PFSK-1 (cell line): ENCODE results near the gene PNKD.
A peak's percentile ranks its signal among the peaks of the same experiment; 100 is the strongest.

Experiments
- FOXP2 ChIP-seq: optimal IDR thresholded peaks from 2 replicates; pipeline ENCODE3; 2011; ENCODE audit warnings: borderline replicate concordance, control low read depth, inconsistent platforms; ENCODE audit not compliant: insufficient read depth; ENCODE audit errors: extremely low read length, extremely low read depth
- POLR2AphosphoS5 ChIP-seq: IDR thresholded peaks from 2 replicates; pipeline ENCODE4 v1.6.1; 2012; ENCODE audit warnings: low read depth, mild to moderate bottlenecking, control low read depth, low read length, moderate library complexity
- REST ChIP-seq, 2 experiments: IDR thresholded peaks; 2 replicates each; pipeline versions ENCODE4 v1.6.1 to v1.8.0; 2011 to 2012; ENCODE audit warnings: low read depth in 2 of 2, low read length in 2 of 2, control low read depth in 1 of 2, inconsistent platforms in 1 of 2, mild to moderate bottlenecking in 1 of 2, moderate library complexity in 1 of 2; ENCODE audit not compliant: insufficient read depth in 1 of 2
- SIN3A ChIP-seq: IDR thresholded peaks from 2 replicates; pipeline ENCODE4 v1.6.1; 2012; ENCODE audit warnings: mild to moderate bottlenecking, low read length, moderate library complexity, borderline replicate concordance; ENCODE audit not compliant: insufficient read depth
- TAF1 ChIP-seq: IDR thresholded peaks from 2 replicates; pipeline ENCODE4 v1.6.1; 2012; ENCODE audit warnings: low read length, control low read depth, borderline replicate concordance; ENCODE audit not compliant: insufficient read depth

PNKD gene

GRCh38 chr2:218323526-218324472 lies 53.5 kb downstream of the PNKD start:
- peak; percentile 2 for TF ChIP-seq FOXP2
- TF ChIP-seq TAF1 = peak; percentile 69; the same call in 1 of the 2 replicates
- no peak for TF ChIP-seq REST (IDR thresholded peaks at IDR 0.05; ENCODE audit: insufficient read depth in 1 of 2, low read depth in 2 of 2, low read length in 2 of 2)
- peak; percentile 28 for TF ChIP-seq POLR2AphosphoS5
- peak; percentile 28; the same call in 1 of the 2 replicates for TF ChIP-seq SIN3A

GRCh38 chr2:218325566-218326160 lies 55.3 kb downstream of the PNKD start:
- TF ChIP-seq SIN3A (no peak), TAF1 (no peak), REST (IDR thresholded peaks at IDR 0.05; ENCODE audit: insufficient read depth in 1 of 2, low read depth in 2 of 2, low read length in 2 of 2) (no peak), FOXP2 (no peak), POLR2AphosphoS5 (no peak)

GRCh38 chr2:218326315-218326714 lies 56.0 kb downstream of the PNKD start:
- TF ChIP-seq FOXP2 (no peak), TAF1 (no peak), REST (IDR thresholded peaks at IDR 0.05; ENCODE audit: insufficient read depth in 1 of 2, low read depth in 2 of 2, low read length in 2 of 2) (no peak), SIN3A (no peak), POLR2AphosphoS5 (no peak)

- TF ChIP-seq SIN3A (no peak), REST (IDR thresholded peaks at IDR 0.05; ENCODE audit: insufficient read depth in 1 of 2, low read depth in 2 of 2, low read length in 2 of 2) (no peak), POLR2AphosphoS5 (no peak), FOXP2 (no peak), TAF1 (no peak)
Measured at GRCh38 chr2:218327451-218328210, 57.3 kb downstream of the PNKD start.
